ENCODE data around the gene C1orf35.

Gene C1orf35

GRCh38 chr1:228108742-228109072 lies 5.6 kb upstream of the C1orf35 start:
- ATAC-seq = no peak; the same call in 1 of the 3 replicates
- no peak for TF ChIP-seq ZFP30 (CRISPR knock-in tag; IDR thresholded peaks at IDR 0.05)
- TF ChIP-seq SNAI2 (CRISPR knock-in tag; IDR thresholded peaks at IDR 0.05) = no peak
- TF ChIP-seq PPARA (CRISPR knock-in tag; IDR thresholded peaks at IDR 0.05; ENCODE audit: borderline replicate concordance) = no peak
- TF ChIP-seq ZNF8 (CRISPR knock-in tag; IDR thresholded peaks at IDR 0.05) = no peak
- TF ChIP-seq TCF4 (CRISPR knock-in tag; IDR thresholded peaks at IDR 0.05; ENCODE audit: borderline replicate concordance) = no peak
- no peak for TF ChIP-seq RARB (CRISPR knock-in tag; IDR thresholded peaks at IDR 0.05)
- TF ChIP-seq, protein P1, sequence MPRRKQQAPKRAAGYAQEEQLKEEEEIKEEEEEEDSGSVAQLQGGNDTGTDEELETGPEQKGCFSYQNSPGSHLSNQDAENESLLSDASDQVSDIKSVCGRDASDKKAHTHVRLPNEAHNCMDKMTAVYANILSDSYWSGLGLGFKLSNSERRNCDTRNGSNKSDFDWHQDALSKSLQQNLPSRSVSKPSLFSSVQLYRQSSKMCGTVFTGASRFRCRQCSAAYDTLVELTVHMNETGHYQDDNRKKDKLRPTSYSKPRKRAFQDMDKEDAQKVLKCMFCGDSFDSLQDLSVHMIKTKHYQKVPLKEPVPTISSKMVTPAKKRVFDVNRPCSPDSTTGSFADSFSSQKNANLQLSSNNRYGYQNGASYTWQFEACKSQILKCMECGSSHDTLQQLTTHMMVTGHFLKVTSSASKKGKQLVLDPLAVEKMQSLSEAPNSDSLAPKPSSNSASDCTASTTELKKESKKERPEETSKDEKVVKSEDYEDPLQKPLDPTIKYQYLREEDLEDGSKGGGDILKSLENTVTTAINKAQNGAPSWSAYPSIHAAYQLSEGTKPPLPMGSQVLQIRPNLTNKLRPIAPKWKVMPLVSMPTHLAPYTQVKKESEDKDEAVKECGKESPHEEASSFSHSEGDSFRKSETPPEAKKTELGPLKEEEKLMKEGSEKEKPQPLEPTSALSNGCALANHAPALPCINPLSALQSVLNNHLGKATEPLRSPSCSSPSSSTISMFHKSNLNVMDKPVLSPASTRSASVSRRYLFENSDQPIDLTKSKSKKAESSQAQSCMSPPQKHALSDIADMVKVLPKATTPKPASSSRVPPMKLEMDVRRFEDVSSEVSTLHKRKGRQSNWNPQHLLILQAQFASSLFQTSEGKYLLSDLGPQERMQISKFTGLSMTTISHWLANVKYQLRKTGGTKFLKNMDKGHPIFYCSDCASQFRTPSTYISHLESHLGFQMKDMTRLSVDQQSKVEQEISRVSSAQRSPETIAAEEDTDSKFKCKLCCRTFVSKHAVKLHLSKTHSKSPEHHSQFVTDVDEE (CRISPR knock-in tag; IDR thresholded peaks at IDR 0.05) = no peak
- no peak for TF ChIP-seq ISL1 (CRISPR knock-in tag; IDR thresholded peaks at IDR 0.05)
- TF ChIP-seq ZC3H10 (CRISPR knock-in tag; IDR thresholded peaks at IDR 0.05) = no peak
- no peak for TF ChIP-seq CSRNP3 (CRISPR knock-in tag; IDR thresholded peaks at IDR 0.05)
- TF ChIP-seq ARNTL (CRISPR knock-in tag; IDR thresholded peaks at IDR 0.05; ENCODE audit: borderline replicate concordance, low read depth) = no peak
- no peak for TF ChIP-seq CREB5 (CRISPR knock-in tag; IDR thresholded peaks at IDR 0.05; ENCODE audit: low read depth)

GRCh38 chr1:228108055-228108690 lies 5.0 kb upstream of the C1orf35 start:
- TF ChIP-seq ZFP3 (CRISPR knock-in tag; IDR thresholded peaks at IDR 0.05) (no peak), GLIS3 (CRISPR knock-in tag; IDR thresholded peaks at IDR 0.05) (no peak), ZC3H10 (CRISPR knock-in tag; IDR thresholded peaks at IDR 0.05) (no peak), ARNTL (CRISPR knock-in tag; IDR thresholded peaks at IDR 0.05; ENCODE audit: borderline replicate concordance, low read depth) (no peak), ESRRG (CRISPR knock-in tag; IDR thresholded peaks at IDR 0.05) (no peak), TCF4 (CRISPR knock-in tag; IDR thresholded peaks at IDR 0.05; ENCODE audit: borderline replicate concordance) (no peak), BACH2 (CRISPR knock-in tag; IDR thresholded peaks at IDR 0.05; ENCODE audit: borderline replicate concordance) (no peak), OSR1 (CRISPR knock-in tag; IDR thresholded peaks at IDR 0.05) (no peak), CSRNP3 (CRISPR knock-in tag; IDR thresholded peaks at IDR 0.05) (no peak), ZNF8 (CRISPR knock-in tag; IDR thresholded peaks at IDR 0.05) (no peak), ZFP30 (CRISPR knock-in tag; IDR thresholded peaks at IDR 0.05) (no peak), ZNF565 (CRISPR knock-in tag; conservative IDR thresholded peaks at IDR 0.05; ENCODE audit: low read depth) (no peak), ZNF70 (CRISPR knock-in tag; IDR thresholded peaks at IDR 0.05) (no peak), CREB5 (CRISPR knock-in tag; IDR thresholded peaks at IDR 0.05; ENCODE audit: low read depth) (no peak), RARB (CRISPR knock-in tag; IDR thresholded peaks at IDR 0.05) (no peak)
- TF ChIP-seq, protein P1 (CRISPR knock-in tag; IDR thresholded peaks at IDR 0.05) = no peak
- ATAC-seq = no peak
